UCSD-AML1 (cell line): ENCODE data around the gene DCC.

Experiments used
- DNase-seq: peaks from one replicate; lab custom pipeline; 2025; ENCODE audit not compliant: unreplicated experiment; lab: John Stamatoyannopoulos, UW

Gene DCC

DNA sequence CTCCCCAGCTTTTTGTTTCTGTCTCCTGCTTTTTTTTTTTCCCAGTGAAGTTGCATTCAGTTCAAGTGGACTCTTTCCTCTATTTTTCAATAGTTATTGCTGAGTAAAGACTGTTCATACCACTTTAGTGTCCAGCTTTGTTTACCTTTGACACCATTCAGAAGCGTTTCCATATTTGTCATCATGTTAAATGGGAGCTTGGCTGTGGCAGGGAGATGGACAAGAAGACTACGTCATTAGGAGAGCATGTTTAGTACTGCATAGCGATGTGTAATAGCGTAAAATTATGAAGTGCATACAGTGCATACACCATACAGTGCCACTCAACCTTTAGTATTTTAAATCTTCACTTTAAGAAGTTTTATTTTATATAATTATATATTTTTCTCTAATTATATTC lies 655.9 kb downstream of the DCC start:
- DNase-seq: no peak

DNA sequence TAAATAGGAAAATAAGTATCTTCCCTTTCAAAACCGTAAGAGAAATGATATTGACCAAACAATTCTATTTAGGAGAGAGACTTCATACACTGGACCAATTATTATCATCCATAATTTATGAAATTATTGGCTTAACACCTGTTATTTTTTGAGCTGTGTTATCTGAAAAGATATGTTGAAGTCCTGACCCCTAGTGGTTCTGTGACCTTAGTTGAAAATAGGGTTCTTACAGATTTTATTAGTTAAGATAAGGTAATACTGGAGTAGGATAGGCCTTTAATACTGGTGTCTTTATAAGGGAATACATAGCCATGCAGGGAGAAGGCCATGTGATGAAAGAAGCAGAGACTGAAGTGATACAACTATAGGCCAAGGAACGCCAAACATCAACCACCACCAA lies 659.6 kb downstream of the DCC start:
- no peak for DNase-seq

DNA sequence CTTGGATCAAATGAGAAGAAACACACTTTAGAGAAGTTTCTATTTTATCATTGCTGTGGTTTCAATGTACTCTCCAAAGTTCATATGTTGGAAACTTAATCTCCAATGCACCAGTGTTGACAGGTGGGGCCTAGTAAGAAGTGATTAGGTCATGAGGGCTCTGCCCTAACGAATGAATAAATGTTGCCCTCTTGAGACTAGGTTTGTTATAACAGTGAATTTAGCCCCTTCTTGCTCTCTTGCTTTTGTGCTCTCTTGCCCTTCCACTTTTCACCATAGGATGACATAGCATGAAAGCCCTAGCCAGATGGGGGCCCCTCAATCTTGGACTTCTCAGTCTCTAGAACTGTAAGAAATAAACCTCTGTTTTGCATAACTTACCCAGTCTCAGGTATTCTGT lies 664.8 kb downstream of the DCC start:
- DNase-seq: no peak

DNA sequence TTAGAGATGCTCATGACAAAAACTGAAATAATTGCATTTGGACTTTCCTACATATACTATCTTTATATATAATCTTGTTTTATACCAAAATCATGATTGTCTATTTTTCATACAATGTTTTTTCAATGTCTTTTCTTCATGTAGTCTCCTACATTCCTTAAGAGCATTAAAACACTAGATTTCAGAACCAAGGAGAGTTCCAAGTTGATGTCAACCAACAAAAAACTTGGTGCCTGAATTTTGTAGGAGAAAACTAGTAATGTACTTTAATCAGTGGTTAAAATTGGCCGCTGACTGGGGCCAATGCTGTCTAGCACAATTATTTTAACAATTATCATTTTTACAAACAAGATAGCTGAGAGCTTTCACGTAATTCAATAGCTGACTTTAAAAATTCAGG lies 678.8 kb downstream of the DCC start:
- DNase-seq: no peak

DNA sequence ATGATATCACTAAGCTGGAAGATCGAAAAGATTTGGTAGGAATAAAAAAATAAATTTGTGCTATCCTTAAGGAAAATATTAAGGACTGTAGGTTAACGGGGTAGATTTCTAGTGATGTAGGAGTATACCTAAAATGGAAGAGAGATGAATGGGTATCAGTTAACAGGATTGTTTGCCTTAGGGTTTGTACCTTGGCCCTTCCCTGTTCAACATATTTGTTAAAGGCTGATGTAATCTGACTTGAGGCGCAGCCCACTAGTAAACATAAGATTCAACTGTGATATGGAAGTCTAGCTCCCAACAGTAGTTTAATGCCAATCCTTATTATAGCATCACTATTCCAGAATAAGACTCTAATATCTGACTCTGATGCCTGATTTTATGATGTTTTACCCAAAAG lies 685.2 kb downstream of the DCC start:
- DNase-seq: no peak

DNA sequence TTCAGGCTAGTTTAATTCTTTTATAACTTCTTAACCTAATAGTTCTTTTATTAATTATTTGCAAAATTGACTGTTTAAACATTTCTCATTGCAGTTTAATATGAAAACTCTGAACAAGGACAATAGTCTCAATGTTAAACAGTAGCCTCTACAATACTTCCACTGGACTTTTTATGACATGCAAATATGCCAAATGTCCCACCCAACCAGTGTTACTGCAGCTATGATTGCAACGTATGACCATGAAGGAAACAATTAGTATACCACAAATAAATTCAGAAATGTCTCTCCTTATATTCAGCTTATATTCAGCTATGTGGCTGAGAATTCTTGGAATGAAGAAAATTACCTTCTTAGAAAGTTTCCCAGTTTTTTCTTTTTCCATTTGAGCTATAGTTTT lies 688.6 kb downstream of the DCC start:
- DNase-seq: no peak

DNA sequence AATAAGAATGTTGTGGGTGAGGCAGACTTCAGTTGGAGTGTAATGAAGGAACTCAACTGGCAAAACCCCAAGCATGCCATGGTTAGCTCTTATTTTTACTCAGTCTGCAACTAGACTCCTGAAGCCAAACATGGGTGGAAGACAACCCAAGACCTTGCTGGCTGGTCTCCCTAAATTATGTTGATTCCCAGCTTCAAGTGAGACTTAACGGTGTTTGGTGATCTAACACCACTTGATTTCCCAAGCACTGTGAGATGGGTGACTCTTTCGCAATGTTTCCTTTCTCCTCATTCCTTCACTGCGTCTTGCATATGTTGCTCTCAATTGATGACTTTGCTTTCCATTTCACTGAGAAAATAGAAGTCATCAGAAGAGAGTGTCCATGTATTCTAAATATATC lies 693.1 kb downstream of the DCC start:
- DNase-seq: no peak

DNA sequence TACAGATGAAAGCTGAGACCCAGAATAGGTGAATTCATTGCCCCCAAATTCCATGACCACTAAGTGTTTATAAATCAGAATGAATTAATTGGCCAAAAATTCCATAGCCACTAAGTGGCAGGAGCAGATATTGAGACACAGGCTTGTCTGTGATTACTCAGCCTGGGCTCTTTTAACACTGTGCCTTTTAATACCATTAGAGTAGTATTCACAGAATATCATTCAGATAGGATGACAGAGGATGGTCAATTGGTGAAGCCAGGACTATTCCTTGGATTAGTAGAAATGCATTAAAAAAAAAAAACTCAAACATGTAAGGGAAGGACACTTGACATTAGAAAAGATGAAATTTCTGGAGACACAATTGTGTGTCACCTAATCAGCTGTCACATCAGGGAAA lies 698.6 kb downstream of the DCC start:
- DNase-seq: no peak

DNA sequence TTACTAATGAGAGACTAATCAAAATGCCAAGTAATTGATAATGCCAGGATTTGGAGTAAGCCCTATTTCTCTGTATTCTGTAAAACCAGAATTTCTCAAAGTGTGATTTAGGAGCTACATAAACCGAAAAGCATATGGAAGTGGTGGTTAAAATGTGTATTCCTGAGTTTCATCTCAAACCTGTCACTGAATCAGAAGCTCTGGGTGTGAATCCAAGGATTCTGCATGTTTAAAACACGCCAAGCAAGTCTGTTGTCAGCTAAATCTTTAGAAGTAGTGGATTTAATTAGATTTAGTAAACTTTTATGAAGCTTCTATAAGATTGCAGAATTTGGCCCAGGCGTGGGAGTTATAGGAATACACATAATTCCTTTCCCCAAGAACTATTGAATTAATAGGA lies 700.3 kb downstream of the DCC start:
- no peak for DNase-seq

DNA sequence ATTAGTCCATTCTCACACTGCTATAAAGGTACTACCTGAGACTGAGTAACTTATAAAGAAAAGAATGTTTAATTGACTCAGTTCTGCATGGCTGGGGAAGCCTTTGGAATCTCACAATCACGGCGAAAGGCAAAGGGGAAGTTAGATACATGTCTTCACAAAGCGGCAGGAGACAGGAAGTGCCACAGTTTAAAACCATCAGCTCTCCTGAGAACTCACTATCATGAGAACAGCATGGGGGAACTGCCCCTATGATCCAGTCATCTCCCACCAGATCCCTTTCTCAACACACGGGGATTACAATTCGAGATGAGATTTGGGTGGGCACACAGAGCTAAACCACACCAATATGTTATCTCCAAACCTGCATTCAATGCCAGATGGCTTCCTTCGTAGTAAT lies 716.1 kb downstream of the DCC start:
- no peak for DNase-seq

DNA sequence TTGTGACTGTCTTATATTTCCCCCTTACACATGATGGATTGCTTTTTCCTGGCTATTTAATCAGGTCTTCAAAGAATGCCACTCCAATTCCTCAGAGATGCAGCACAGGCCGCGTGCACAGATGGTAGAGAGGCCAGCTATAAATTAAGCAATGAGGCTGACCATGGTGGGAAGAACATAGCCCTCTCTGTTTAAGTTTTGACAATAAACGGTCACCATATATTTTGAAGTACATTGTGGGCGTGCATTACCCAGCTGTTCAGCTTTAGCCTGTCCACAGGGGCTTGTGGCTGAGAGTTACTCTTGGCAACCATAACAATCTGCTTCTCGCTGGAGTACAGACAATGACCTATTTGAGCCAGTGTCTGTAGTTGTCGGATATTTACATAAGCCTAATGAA lies 730.8 kb downstream of the DCC start:
- DNase-seq: no peak

DNA sequence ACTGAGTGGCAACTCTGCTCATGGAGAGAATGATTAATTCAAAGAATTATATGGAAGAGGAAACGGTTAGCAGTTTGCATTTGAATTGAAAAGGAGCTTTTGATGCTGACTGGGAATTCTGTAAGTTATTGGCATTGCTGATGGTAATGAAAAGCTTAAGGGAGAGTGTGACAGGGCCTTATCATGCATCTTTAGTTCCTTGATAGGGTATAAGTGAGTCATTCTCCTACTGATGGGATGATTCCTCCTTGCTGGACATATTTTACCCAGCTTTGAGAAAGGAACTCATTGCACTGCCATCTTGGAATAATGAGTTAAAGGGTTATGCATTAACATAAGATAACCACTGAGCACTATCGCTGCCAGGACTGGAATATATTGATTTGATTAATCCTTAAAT lies 740.7 kb downstream of the DCC start:
- no peak for DNase-seq

DNA sequence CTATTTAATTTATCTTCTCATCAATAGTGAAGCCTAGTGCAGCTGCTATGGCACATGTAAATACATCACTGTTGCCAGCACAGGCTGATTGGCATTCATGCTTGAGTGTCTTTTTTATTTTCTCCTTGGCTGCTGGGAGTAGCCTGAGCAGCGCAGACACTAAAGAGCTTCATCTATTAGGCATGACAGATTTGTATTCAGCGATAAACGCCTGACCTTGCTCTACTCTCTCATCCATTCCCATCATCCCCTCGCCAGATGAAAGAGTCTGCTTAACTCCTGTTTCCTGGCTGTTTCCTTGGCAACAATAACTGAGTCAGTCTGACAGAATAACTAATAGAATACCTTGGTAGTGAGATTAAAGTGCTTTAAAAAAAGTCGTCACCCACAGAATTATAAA lies 753.6 kb downstream of the DCC start:
- DNase-seq: no peak

DNA sequence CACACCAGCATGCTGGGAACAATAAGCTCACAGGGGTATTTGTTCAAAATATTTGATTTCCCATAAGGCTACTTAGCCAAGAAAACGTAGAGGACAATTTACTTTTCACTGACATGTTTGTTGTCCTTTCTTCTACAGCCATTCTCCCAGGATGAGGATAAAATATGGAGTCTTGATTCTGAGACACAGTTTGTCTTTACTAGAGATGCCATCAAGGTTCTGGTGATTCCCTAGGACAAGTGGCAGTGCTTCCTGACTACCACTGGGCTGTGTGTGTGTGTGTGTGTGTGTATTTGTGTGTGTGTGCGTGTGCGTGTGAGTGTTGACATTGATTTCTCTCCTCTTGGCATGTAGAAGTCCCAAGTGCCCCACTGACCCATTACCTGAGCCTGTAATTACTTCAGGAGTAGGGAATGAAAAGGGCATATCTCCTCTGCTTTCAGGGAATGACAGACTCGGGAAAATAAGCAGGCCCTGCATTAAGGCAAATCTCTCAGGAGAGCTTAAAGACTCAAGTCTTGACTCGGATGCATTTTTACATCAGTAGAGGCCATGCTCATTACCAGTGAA lies 761.6 kb downstream of the DCC start:
- DNase-seq: no peak

DNA sequence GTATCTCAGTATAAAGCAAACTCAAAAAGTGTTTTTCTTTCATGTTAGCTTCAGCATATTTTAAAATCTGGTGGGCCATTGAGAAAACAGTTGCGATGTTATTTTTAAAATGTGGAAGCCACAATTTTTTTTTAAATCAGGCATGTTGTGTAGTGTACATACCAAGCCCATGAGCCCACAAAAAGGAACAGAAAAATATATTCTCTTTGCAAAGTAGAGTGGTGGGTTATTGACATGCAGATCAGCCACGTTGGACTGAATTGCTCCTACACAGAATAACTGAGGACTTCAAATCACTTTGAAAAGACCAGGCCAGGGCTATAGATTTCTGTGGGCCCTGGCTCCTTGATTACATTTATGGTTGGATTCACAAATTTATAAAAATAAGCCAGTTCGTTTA lies 774.4 kb downstream of the DCC start:
- no peak for DNase-seq

DNA sequence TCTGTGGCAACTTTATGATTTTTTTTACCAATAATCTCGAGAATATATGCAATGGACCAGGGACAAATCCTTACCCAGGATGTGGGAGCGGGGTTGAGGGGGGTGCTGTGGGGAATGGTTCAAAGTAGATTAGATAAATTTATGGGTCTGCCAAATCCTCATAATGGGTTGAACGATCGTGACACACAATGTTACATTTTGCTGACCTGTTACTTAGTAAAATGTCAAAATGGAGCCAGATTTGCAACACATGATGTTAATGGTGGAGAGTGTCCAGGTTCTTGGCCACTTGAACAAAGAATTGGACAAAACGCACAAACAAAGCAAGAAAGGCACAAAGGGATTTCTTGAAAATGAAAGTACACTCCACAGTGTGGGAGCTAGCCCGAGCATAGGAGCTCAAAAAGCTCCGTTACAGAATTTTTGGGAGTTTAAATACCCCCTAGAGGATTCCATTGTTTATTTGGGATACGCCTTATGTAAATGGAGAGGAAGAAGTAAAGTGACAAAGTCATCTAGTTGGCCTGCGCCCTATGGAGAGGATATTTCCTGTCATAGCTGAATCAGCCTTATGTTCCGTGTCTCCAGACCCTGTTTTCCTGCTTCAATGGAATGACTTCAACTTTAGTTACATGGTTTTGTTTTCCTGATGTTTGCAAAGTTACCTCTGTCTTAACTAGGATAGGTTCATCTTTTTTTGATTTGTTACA lies 776.0 kb downstream of the DCC start:
- no peak for DNase-seq

DNA sequence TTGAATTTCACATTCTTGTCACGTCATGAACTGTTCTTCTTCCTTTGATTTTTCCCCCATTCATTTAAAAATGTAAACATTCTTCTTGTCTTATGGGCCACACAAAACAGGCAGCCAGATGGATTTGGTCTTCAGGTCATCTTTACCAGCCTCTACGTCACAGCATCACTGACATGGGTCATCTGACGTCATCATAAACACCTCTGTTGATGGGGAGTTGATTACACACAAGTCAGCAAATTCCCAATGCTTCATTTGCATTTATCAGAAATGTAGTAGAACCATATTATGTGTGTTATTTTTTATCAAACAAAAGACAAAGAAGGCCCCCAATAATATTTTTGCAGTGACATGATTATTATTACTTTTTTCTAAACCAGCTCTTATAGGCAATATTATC lies 777.9 kb downstream of the DCC start:
- no peak for DNase-seq

DNA sequence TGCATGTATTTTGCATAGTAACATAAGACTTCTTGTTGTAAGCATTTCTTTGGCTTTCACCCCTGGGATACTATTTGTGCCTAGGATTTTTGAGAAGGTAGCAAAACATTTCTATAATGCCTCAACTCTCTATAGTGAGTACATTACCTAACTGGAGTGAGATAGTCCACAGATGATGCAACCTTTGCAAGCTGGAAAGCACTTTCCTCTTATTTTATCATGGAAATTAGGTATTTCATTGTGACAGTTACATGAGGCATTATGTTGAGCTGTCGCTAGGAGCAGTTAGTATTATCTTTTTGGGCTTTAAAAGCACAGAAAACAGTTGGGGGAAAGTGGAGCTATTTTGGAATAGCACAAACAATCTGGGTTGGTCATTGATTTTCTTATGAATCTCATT lies 786.2 kb downstream of the DCC start:
- no peak for DNase-seq

DNA sequence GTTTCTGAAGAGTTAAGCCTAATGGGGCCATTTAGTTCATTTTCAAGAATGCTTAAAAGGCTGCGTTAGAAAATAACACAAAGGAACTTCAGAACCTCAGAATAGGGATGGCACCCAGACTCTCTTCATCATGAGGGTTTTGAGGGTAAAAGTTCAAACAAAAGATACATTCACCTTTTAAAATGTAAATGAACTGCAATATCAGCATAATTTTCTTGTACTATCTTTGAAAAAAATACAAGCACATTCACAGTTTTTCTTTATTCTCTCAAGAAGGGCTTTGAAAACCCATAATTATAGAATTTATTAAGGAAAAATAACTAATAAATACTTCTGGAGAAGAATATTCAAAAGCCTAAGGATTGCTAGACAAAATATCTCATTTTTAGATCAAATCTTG lies 791.0 kb downstream of the DCC start:
- no peak for DNase-seq

DNA sequence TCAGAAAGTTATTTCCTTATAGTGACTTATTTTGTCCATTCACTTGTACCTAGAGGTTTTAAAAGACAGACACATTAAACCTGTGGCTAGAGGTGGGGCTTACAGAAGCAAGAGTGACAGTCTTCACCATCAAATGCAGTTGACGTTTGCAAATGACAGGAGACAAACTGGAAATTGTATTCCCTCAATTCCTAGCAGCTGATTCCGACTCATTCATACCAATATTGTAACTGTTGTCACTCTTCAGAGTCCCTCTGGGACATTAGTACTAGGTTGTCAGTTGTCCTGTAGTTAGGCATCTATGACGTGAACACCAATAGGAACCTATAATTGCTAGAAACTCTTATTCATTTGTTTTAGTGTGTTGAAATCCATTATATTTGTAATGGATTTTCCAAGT lies 794.7 kb downstream of the DCC start:
- DNase-seq: no peak

DNA sequence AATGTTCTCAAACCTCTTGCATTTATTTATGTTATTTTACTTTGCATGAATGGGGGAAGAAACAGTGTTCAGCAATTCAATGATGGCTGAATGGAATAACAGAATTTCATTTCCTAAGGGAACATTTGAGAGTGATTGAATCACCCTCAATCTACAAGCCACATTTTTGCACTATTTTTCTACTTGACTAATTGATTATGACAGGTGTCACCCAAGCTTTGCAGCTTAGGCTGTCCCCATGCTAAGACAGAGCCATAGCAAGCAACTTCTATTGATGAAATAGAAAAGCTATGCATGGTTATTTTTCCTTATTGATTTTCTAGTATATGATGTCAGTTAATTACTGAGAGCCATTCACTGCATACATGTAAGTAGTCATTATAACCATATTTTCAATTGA lies 795.7 kb downstream of the DCC start:
- no peak for DNase-seq

DNA sequence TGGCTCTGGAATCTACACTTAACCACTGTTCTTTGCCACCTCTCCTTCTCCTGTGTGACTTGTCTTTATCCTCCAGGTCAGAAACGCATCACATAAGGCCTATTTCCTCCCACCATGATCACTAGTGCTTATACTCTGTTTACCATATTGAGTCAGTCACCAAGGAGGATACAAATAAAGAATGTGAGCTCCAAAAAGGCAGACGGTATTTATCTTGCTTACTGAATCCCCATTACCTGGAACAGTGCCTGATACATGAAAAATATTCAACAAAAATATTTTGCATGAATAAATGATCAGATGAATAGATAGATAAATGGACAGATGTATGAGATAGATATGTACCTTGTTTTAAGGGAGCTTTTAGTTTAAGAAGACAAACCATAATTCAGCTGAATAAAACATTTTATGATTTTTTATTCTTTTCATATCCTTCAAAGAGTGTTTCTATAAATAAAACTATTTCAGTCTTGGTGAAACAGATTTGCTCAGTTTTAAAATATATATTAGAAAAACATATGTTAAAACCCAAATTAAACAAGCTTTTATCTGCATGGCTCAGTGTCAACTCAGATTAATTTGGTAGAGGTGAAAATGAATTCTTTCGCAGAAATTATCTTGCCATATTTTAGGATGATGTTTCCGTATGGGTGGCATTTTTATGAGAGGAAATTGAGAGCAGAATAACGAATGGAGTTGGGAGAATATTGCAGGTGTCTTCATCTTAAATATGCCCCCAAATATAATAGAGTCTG lies 799.9 kb downstream of the DCC start:
- DNase-seq: no peak

DNA sequence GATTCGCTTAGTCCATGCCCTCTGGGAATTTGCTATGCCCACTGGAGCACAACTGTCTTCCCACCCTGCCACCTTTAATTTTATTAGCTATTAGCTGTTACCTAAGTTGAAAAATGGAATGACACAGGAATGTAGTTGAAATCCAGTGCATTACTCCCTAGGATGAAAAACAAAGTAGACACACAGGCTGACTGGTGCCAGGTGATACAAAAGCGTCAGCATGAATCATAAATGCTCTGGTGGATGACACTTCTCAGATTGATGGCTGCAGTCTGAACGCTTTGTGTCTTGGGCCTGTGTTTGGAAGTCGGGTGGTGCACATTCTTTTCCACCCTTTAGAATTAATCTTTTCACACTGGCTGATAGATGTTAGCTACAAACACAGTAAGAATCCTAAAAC lies 802.0 kb downstream of the DCC start:
- no peak for DNase-seq
